ENCODE measurements around the gene AKAP1. TPM values are rescaled to one million over a fixed set of nuclear protein-coding genes. Genes with fewer than 3 reads are reported as not detected.

AKAP1 gene
- total RNA-seq, 1 experiment from 2014 or later, result 73.1 TPM

- ChIA-PET CTCF (no interaction called here), POLR2A (ENCODE audit: unreplicated experiment) (interaction anchor here (0.6 kb wide), 1 partner anchor 558 kb away, joined by 5 read pairs; no protein-coding TSS in a partner anchor)
- no peak for TF ChIP-seq EZH2phosphoT487 (IDR thresholded peaks at IDR 0.05; ENCODE audit: borderline replicate concordance, low read length)
- no peak for TF ChIP-seq EZH2 (IDR thresholded peaks at IDR 0.05; ENCODE audit: low read length, unreplicated experiment)
- TF ChIP-seq, protein P1, sequence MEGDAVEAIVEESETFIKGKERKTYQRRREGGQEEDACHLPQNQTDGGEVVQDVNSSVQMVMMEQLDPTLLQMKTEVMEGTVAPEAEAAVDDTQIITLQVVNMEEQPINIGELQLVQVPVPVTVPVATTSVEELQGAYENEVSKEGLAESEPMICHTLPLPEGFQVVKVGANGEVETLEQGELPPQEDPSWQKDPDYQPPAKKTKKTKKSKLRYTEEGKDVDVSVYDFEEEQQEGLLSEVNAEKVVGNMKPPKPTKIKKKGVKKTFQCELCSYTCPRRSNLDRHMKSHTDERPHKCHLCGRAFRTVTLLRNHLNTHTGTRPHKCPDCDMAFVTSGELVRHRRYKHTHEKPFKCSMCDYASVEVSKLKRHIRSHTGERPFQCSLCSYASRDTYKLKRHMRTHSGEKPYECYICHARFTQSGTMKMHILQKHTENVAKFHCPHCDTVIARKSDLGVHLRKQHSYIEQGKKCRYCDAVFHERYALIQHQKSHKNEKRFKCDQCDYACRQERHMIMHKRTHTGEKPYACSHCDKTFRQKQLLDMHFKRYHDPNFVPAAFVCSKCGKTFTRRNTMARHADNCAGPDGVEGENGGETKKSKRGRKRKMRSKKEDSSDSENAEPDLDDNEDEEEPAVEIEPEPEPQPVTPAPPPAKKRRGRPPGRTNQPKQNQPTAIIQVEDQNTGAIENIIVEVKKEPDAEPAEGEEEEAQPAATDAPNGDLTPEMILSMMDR (conservative IDR thresholded peaks at IDR 0.05; ENCODE audit: low read depth, low read length), result no peak
- H3K27ac ChIP-seq (ENCODE audit: low read length), result no peak overlapping the region
- BruUV-seq (replicated peaks), result no TSS peak
- H3K9me3 ChIP-seq (ENCODE audit: low read length), result no peaks in the 10 kb centered on the region
- H2AFZ ChIP-seq (ENCODE audit: low read length), result no peak overlapping the region
- DNase-seq (no peak), ATAC-seq (no peak)
- H3K36me3 ChIP-seq (ENCODE audit: low read depth, low read length), result no peaks in the 10 kb centered on the region
- H3F3A ChIP-seq (ENCODE audit: low read length, unreplicated experiment), result no peaks in the 10 kb centered on the region
- intact Hi-C loops (cut with micrococcal nuclease), result loop anchor here (2.0 kb wide), 1 partner anchor 32 kb away; no protein-coding TSS in a partner anchor
- H3K9ac ChIP-seq (ENCODE audit: low read length), result no peak overlapping the region
- H4K20me1 ChIP-seq (ENCODE audit: low read length), result no peaks in the 10 kb centered on the region
- no peaks in the 10 kb centered on the region for H3K79me2 ChIP-seq (ENCODE audit: low read length)
- H3K4me3 ChIP-seq (ENCODE audit: low read length), result no peak overlapping the region
- H3K9me2 ChIP-seq (replicated peaks; ENCODE audit: low read length), result no peaks in the 10 kb centered on the region
- H3K27me3 ChIP-seq (ENCODE audit: low read length), result no peaks in the 10 kb centered on the region
- no peak overlapping the region for H3K4me2 ChIP-seq (ENCODE audit: low read length)
- H3K4me1 ChIP-seq (ENCODE audit: insufficient read depth, low read length), result no peaks in the 10 kb centered on the region
These were observed 41.8 kb upstream of the AKAP1 start for GRCh38 chr17:57043276-57043675.

DNA sequence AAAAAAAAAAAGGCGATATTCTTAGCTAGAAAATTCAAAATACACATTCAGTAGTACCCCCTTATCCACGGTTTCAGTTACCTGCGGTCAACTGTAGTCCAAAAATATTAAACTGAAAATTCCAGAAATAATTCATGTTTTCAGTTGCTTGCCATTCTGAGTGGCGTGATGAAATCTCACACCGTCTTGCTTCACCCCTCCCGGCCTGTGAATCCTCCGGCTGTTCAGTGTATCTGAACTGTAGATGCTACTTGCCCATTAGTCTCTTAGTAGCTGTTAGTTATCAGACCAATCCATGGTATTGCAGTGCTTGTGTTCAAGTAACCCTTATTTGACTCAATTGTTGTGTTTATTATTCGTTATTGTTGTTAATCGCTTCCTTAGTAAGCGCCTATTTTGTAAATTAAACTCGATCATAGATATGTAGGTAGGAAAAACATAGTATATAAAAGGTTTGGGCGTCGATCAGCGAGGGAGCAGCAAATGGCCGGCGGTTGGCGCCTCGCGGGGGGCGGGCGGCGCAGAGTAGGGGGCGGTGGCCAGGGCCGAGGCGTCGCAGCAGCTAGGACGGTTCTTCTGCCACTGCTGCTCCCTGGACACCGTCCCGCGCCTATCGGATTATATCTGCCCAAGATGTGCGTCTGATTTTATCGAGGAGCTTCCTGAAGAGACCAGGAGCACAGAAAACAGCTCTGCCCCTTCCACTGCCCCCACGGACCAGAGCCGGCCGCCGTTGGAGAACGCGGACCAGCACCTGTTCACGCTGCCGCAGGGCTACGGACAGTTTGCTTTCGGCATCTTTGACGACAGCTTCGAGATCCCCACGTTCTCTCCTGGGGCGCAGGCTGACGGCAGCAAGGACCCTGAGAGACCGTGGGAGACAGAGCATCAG lies 39.8 kb upstream of the AKAP1 start:
- DNase-seq (no peak), ATAC-seq (no peak)
- Histone ChIP-seq H3K9me2 (replicated peaks; ENCODE audit: low read length) (no peaks in the 10 kb centered on the region), H3K4me3 (ENCODE audit: low read length) (no peak overlapping the region), H3K4me1 (ENCODE audit: insufficient read depth, low read length) (no peaks in the 10 kb centered on the region), H2AFZ (ENCODE audit: low read length) (no peak overlapping the region), H3K4me2 (ENCODE audit: low read length) (no peak overlapping the region), H3K79me2 (ENCODE audit: low read length) (no peaks in the 10 kb centered on the region), H3F3A (ENCODE audit: low read length, unreplicated experiment) (no peaks in the 10 kb centered on the region), H3K27me3 (ENCODE audit: low read length) (no peaks in the 10 kb centered on the region), H3K9ac (ENCODE audit: low read length) (no peak overlapping the region), H3K27ac (ENCODE audit: low read length) (no peak overlapping the region), H3K36me3 (ENCODE audit: low read depth, low read length) (no peaks in the 10 kb centered on the region), H3K9me3 (ENCODE audit: low read length) (no peaks in the 10 kb centered on the region), H4K20me1 (ENCODE audit: low read length) (no peaks in the 10 kb centered on the region)
- intact Hi-C loops (cut with micrococcal nuclease), result no loop called here
- ChIA-PET POLR2A (ENCODE audit: unreplicated experiment) (no interaction called here), CTCF (no interaction called here)
- no TSS peak for BruUV-seq (replicated peaks)
- TF ChIP-seq EZH2phosphoT487 (IDR thresholded peaks at IDR 0.05; ENCODE audit: borderline replicate concordance, low read length), result no peak
- no peak for TF ChIP-seq EZH2 (IDR thresholded peaks at IDR 0.05; ENCODE audit: low read length, unreplicated experiment)
- TF ChIP-seq, protein P1 (conservative IDR thresholded peaks at IDR 0.05; ENCODE audit: low read depth, low read length), result no peak
